NOMO-1 treated with DMSO at 0.1 percent for 48 hours (cell line): ENCODE measurements around the gene RIMBP2.
"Not testable (repeated sequence)": the region's sequence is repeated elsewhere in the genome, so short reads cannot be mapped to it uniquely, and the experiment has no call there.

Source experiments
- DNase-seq: peaks from one replicate; lab custom pipeline; 2025; ENCODE audit not compliant: unreplicated experiment; lab: John Stamatoyannopoulos, UW

RIMBP2 gene

GRCh38 chr12:130715998-130716968 is at the start of gene RIMBP2:
TSS of gene RIMBP2 (minus strand) at chr12:130716299. CDS start at chr12:130479013, 237,286 bp downstream.
- DNase-seq: no peak

DNA sequence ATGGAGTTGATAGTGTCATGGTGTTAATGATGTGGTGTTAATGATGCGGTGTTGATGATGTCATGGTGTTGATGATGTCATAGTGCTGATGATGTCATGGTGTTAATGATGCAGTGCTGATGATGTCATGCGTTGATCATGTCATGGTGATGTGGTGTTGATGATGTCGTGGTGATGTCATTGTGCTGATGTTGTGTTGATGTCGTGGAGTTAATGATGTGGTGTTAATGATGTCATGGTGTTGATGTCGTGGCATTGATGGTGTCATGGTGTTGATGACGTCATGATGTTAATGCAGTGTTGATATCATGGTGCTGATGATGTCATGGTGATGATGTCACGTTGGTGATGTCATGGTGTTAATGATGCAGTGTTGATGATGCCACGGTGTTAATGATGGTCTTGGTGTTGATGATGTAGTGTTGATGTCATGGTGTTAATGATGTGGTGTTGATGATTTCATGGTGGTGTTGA is 49.1 kb upstream of the RIMBP2 start:
- DNase-seq: no peak

DNA sequence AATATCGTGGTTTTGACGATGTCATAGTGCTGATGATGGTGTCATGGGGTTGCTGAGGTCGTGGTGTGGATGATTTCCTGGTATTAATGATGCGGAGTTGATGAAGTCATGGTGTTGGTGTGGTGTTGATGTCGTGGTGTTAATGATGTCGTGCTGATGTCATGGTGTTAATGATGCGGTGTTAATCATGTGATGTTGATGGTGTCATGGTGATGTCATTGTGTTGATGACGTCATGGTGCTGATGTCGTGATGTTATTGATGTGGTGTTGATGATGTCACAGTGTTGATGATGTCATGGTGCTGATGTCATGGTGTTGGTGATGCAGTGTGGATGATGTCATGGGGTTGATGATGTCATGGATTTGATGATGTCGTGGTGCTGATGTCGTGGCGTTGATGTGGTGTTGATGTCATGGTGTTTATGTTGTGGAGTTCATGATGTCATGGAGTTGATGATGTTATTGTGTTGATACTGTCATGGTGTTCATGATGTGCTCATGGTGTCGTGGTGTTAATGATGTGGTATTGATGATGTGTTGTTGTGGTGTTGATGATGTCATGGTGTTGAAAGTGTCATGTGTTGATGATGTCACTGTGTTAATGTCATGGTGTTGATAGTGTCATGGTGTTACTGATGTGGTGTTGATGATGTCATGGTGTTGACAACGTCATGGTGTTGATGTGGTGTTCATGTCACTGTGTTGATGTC is 48.5 kb upstream of the RIMBP2 start:
- DNase-seq: no peak

DNA sequence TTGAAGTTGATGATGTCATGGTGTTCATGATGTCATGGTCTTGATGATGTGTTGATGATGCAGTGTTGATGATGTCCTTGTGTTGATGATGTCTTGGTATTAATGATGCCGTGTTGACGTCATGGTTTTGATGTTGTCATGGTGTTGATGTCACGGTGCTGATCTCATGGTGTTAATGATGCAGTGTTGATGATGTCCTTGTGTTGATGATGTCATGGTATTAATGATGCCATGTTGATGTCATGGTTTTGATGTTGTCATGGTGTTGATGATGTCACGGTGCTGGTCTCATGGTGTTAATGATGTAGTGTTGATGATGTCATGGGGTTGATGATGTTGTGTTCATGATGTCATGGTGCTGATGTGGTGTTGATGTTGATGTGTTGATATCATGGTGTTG is 48.0 kb upstream of the RIMBP2 start:
- DNase-seq: no peak

- no peak for DNase-seq
Observed at GRCh38 chr12:130762319-130762675, 46.2 kb upstream of the RIMBP2 start.

DNA sequence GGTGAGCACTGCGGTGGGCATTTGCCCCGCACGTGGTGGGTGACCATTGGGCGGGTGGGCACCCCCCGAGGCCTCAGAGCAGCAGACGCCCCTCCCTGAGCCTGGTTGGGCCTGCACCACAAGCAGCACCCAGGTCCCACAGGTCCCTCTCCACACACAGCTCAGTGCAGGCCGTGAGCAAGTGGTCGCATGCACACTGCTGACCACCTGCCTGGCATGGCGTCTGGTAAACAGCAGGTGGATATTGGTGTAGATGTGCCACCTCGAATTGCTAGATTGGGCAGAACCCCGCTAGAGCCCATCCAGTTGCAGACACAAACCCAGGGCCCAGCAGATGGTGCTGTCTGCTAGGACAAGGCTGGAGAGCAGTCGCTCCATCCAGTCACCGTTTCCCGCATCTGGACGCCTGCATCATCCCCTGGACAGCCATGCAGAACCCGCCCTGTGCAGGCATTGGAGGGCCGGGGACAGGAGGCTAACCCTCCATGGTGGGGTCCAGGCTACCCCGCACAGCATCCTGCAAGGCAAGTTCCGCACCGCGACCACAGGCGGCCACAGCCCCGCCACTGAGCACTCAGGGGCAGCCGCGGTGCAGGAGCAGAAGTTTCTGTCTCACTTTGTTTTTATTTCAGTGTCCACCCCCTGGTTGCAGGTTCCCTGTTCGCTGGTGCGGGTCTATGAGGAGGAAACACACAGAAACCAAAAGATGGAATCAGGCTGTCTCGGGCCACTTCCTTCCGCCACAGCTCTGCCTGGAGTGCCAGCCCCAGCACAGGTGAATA is 45.6 kb upstream of the RIMBP2 start:
- no peak for DNase-seq

DNA sequence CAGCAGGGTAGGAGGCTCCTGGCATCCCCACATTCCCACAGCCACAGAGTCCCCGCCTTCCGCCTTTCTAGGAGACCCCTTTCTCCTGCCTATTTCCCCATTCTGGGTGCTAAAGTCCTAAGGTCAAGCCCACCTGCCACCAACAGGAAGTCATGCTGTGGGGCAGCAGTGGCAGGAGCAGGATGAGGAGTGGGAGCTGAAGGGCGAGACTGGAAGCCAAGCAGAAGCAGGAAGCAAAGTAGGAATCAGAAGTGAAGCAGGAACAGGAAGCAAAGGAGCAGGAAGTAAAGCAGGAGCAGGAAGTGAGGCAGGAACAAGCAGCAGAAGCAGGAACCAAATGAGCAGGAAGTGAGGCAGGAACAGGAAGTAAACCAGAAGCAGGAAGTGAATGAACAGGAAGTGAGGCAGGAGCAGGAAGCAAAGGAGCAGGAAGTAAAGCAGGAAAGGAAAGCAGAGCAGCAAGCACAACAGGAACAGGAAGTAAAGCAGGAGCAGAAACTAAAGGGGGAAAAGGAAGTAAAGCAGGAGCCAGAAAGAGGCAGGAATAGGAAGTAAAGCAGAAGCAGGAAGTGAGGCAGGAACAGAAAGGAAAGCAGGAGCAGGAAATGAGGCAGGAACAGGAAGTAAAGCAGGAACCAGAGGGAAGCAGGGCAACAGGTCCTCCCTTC is 38.3 kb upstream of the RIMBP2 start:
- no peak for DNase-seq

DNA sequence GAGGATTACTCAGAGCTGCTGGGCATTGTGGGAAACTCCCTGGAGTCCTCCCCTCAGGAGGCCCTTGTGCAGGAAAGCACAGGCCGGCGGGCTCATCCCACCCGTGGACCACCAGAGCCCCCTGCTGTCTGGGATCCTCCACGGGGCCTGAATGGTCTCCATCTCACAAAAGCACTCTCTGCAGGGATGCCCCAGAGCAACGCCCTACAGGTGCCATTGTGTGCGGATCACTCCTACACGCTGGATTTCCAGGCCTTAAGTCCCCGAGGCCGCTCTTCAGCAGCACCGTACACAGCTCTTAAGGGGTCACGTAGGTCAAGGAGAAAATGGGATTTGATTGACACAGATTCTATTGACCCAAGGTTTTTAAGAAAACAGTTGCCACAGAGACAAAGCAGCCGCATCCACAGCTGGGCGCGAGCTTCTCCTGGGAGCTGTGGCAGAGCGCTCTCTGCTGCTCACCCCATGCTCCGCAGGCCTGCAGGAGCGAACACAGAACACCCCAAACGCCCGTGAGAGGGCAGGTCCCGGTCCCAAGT is 36.7 kb upstream of the RIMBP2 start:
- no peak for DNase-seq

- DNase-seq: not testable (repeated sequence)
Observed at GRCh38 chr12:130752037-130752436, 35.9 kb upstream of the RIMBP2 start.

DNA sequence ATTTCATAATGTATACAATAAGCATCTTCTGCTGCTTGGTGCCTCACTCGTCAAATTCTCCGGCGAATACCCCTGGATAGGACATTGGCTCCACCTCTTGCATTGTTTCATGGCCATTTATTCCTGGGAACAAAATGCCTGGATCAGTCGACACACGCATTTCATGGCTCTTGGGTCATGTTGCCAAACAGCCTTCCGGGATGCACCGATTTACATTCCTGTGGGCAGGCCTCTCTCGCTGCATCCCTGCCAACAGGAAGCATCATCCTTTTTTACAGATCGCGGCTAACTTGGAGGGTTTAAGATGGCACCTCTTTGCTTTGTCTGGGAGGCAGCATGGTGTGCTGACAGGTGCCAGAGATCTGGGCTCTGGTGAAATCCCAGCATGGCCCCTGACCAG is 32.7 kb upstream of the RIMBP2 start:
- no peak for DNase-seq

DNA sequence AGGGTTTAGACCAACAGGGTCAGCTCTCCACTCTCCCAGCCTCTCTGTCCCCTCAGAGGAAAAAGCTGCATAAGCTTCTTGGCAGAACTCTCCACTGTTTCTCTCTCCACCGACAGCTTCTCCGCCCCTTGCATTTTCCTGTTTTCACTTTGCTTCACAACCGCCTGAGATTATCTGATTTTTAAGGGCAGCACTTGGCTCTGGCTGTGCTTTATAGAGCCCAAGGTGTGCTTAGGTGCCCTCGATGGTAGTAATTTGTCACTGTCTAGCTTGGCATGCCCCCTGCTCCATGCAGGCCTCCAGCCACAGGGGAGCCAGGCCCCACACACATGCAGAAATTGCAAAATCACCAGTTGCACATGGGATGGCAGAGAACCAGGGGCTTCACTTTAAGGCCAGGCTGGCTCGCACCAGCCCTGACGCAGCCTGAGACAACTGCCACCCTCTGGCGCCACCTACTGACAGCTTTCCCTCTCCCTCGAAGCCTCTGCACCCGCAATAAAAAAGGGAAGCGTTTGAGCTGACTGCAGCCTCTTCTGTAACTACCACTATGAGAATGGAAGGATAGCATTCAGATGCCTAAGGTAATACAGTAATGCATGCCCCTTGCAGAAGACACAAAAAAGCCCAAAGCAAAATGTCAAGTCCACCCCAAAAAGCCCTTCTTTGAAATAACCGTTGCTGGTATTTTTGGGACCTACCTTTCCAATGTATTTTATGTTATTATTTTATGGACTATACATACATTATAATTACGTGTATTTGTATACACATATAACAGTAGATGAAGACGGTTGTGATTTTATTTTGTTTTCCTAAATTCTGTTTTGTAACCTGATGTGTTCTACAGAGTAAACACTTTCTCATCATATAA is 32.0 kb upstream of the RIMBP2 start:
- DNase-seq: peak; percentile 76

GRCh38 chr12:130746546-130746945 is 30.4 kb upstream of the RIMBP2 start:
- DNase-seq: no peak

DNA sequence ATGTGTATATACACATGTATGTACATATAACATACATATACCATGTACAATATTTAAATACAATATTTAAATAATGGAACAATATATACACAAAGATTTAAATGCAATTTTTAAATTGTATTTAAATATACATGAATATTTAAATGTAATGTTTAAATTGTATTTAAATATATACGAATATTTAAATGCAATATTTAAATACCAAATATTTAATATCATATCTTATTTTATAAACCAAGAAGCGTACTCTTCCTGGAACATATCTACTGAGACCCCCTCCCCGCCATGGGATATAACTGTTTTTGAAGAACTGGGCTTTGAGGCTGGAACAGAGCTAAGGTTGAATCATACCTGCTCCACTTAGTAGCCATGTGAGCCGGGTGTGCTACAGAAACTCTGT is 29.8 kb upstream of the RIMBP2 start:
- DNase-seq: no peak

- no peak for DNase-seq
Observed at GRCh38 chr12:130744274-130744673, 28.2 kb upstream of the RIMBP2 start.

DNA sequence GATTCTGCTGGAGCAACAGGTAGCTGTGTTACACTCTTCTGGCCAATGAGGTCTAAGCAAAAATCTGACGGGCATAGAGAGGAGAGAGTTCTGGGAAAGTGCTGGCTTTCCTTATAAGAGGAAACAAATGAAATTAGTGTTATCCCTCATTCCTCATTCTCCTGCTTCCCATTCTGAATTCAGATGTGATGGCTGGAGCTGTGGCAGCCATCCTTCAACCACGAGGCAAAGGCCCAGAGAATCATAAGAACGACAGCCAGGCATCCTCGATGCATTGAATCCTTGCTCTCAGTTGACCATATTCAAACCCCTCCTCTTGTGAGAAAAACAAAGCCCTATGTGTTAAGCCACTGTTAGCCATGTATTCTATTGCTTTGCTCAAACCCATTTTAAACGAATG is 27.5 kb upstream of the RIMBP2 start:
- DNase-seq: no peak

DNA sequence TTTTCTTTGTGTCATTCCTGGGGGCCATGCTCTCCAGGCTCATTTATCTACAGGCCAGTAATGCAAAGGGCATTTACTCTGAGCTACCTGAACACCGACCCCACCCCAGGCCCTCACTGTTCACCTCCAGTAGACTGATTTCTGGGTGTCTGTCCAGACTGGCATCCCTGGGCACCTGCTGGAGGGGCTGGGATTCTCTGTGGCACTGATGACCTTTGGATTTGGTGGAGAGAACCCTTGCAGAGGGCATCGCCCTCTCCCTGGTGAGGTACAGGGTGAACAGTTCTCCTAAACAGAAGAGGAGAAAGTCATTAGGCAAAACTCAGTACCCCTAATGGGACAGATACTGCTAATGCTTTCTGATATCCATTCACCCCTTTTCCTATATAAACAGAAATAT is 27.1 kb upstream of the RIMBP2 start:
- no peak for DNase-seq

- DNase-seq: no peak
Observed at GRCh38 chr12:130742716-130743115, 26.6 kb upstream of the RIMBP2 start.

- DNase-seq: no peak
Observed at GRCh38 chr12:130742112-130742511, 26.0 kb upstream of the RIMBP2 start.

DNA sequence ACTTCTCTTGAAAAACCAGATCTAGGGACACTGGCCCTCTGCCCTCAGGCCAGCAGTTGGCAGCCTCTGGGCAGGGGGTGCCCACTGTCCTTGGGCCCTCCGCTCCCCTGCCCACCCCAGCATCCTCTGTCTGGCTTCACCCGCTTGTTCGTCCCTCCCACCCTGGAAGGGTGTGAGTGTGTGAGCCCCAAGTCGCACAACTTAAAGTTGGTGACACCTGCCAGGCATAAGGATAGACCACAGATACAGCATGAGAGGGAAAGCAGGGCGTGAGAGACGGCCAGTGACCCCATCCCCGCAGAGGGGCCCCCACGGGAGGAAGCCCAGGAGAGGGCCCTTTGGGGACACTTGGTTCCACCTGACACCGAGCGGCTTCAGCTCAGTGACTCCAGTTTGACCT is 23.5 kb upstream of the RIMBP2 start:
- no peak for DNase-seq

- DNase-seq: not testable (repeated sequence)
Observed at GRCh38 chr12:130738403-130738802, 22.3 kb upstream of the RIMBP2 start.
